Ascending aorta (tissue), 2 donors: Measurements from ENCODE around the gene FBXO41. TPM values are rescaled to one million over a fixed set of nuclear protein-coding genes. Genes with fewer than 3 reads are reported as not detected.

ENCODE experiments used
- DNase-seq, 2 donors: peaks; one replicate each; pipeline ENCODE4 v3.0.0-alpha.2; 2019; ENCODE audit warnings: low spot score in 2 of 2
- H3K27ac ChIP-seq, 2 donors: fragments of 200-600 bp; sonication (generic); one replicate each; pipeline ENCODE4 v1.5.1; 2016 to 2017; ENCODE audit warnings: mild to moderate bottlenecking in 1 of 2
- H3K27me3 ChIP-seq: fragments of 200-600 bp; sonication (generic); one replicate; pipeline ENCODE4 v1.5.1; 2017
- H3K36me3 ChIP-seq, 2 donors: fragments of 200-600 bp; sonication (generic); one replicate each; pipeline ENCODE4 v1.5.1; 2016
- H3K4me1 ChIP-seq, 2 donors: fragments of 200-600 bp; sonication (generic); one replicate each; pipeline ENCODE4 v1.5.1; 2016 to 2017; ENCODE audit warnings: mild to moderate bottlenecking in 1 of 2
- H3K4me3 ChIP-seq, 2 donors: fragments of 200-600 bp; sonication (generic); one replicate each; pipeline ENCODE4 v1.5.1; 2016 to 2017; ENCODE audit warnings: mild to moderate bottlenecking in 1 of 2
- H3K9me3 ChIP-seq, 2 donors: fragments of 200-600 bp; sonication (generic); one replicate each; pipeline ENCODE4 v1.5.1; 2016
- CTCF ChIP-seq, 3 experiments: fragments of 200-600 bp in 2 of 3; fragments of 450-650 bp in 1 of 3; sonication (generic) in 2 of 3; IDR thresholded peaks; one replicate each; pipeline ENCODE4 v1.5.1; 2016 to 2019; ENCODE audit warnings: antibody characterized with exemption in 3 of 3, mild to moderate bottlenecking in 1 of 3, moderate library complexity in 1 of 3
- intact Hi-C: fragments of 100-400 bp; cut with DNase I; formaldehyde crosslinking; loops from one replicate; pipeline ENCODE4 v1.15.1; 2023
- total RNA-seq: library from RNA; depleted of rRNA; stranded (reverse); fragments of >200 nt; gene quantifications from one replicate; pipeline ENCODE4 v1.1.0, GENCODE V29; 2016

Gene FBXO41
- total RNA-seq, 1 donor from 2014 or later: 5.2 TPM

GRCh38 chr2:73285159-73285739 lies 971 bp upstream of the FBXO41 start:
- Histone ChIP-seq H3K4me3 (peak overlapping the region in 1 of 2 donors; percentile 79), H3K36me3 (no peaks in the 10 kb centered on the region), H3K9me3 (no peaks in the 10 kb centered on the region), H3K27ac (no peak overlapping the region), H3K4me1 (peaks cover 2 to 3% of the 10 kb centered on the region in 2 donors), H3K27me3 (no peaks in the 10 kb centered on the region)
- no peak for TF ChIP-seq CTCF (IDR thresholded peaks at IDR 0.05)
- peak in 1 of 2 donors; percentile 58 for DNase-seq
- intact Hi-C loops: no loop called here

GRCh38 chr2:73283545-73284295 lies 558 bp downstream of the FBXO41 start:
- H3K4me3 ChIP-seq: peak overlapping the region; percentile 79 to 81
- no peaks in the 10 kb centered on the region for H3K36me3 ChIP-seq
- no peak overlapping the region for H3K27ac ChIP-seq
- H3K9me3 ChIP-seq: no peaks in the 10 kb centered on the region
- DNase-seq: peak in 1 of 2 donors; percentile 60
- peaks cover 2 to 3% of the 10 kb centered on the region in 2 donors for H3K4me1 ChIP-seq
- no peaks in the 10 kb centered on the region for H3K27me3 ChIP-seq
- TF ChIP-seq CTCF (IDR thresholded peaks at IDR 0.05): peak in 1 of 3 experiments; percentile 3
- intact Hi-C loops: no loop called here

DNA sequence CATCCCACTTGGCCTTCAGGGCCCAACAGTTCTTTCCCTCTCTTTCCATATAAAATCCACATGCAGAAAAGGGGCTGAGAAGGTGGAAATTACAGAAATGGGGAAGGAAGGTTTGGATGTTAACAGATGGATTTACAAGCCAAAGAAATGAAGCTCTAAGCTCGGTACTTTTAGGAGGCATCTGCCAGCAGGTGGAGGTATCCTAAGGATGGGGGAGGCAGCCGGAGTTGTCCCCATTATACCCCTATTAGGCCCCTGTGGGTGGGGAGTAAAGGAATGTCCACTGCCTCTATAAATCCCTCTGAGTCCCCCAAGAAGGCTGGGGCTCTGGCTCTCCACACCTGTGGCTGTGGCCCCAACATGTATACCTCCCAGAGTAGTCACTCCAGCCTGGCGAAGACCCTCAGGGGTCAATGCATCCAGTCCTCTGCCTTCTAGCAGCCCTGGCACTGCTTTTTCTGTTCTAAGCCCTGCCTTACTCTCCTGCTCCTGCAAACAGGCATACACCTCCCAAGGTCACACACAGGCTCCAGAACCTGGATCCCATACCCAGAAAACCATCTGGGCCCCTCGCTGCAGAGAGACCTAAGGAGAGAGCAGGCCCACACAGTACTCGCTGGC lies 1.2 kb downstream of the FBXO41 start:
- no peaks in the 10 kb centered on the region for H3K27me3 ChIP-seq
- no peaks in the 10 kb centered on the region for H3K36me3 ChIP-seq
- no peaks in the 10 kb centered on the region for H3K9me3 ChIP-seq
- intact Hi-C loops: no loop called here
- H3K27ac ChIP-seq: no peak overlapping the region
- peak overlapping the region in 1 of 2 donors; percentile 79 for H3K4me3 ChIP-seq
- H3K4me1 ChIP-seq: peaks cover 2 to 3% of the 10 kb centered on the region in 2 donors
- TF ChIP-seq CTCF (IDR thresholded peaks at IDR 0.05): no peak
- peak in 1 of 2 donors; percentile 58 for DNase-seq

- no peaks in the 10 kb centered on the region for H3K9me3 ChIP-seq
- no peaks in the 10 kb centered on the region for H3K36me3 ChIP-seq
- no peak overlapping the region for H3K27ac ChIP-seq
- H3K4me1 ChIP-seq: peaks cover 2 to 3% of the 10 kb centered on the region in 2 donors
- DNase-seq: peak in 1 of 2 donors; percentile 4
- no peaks in the 10 kb centered on the region for H3K27me3 ChIP-seq
- no peak overlapping the region for H3K4me3 ChIP-seq
- TF ChIP-seq CTCF (IDR thresholded peaks at IDR 0.05): no peak
- intact Hi-C loops: no loop called here
These were observed 3.0 kb downstream of the FBXO41 start for GRCh38 chr2:73281244-73281643.

DNA sequence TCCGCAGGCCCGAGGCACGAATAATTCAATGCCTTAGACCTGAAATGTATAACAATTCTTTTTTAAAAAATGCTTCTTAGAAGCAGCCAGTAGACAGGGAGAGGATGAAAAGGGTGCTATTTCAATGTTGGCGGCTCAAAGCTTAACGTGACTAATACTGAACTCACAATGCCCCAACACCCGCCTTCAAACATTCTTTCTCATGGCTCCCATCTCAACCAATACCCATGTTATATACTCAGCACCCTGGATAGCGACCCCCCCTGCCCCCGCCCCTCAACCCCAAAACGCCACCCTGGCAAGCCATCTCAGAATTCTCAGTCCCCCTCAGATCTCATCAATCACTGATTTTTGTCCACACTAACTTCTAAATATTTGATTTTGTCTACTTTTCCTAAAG lies 4.4 kb downstream of the FBXO41 start:
- H3K27ac ChIP-seq: no peak overlapping the region
- no peaks in the 10 kb centered on the region for H3K9me3 ChIP-seq
- H3K4me3 ChIP-seq: no peak overlapping the region
- H3K4me1 ChIP-seq: peaks cover under 1 to 2% of the 10 kb centered on the region in 2 donors
- intact Hi-C loops: no loop called here
- no peaks in the 10 kb centered on the region for H3K27me3 ChIP-seq
- no peak for TF ChIP-seq CTCF (IDR thresholded peaks at IDR 0.05)
- no peak for DNase-seq
- no peaks in the 10 kb centered on the region for H3K36me3 ChIP-seq
